A673 (cell line): ENCODE measurements around the gene CDHR1.

ENCODE experiments used
- CTCF ChIP-seq: fragments of 300-800, 200-600 bp; sonication (generic); conservative IDR thresholded peaks from 2 replicates; pipeline ENCODE4 v1.5.1; 2017; ENCODE audit warnings: low read depth, mild to moderate bottlenecking, antibody characterized with exemption, low read length, moderate library complexity, mixed read lengths
- EZH2 ChIP-seq: fragments of 200-600 bp; sonication (generic); IDR thresholded peaks from 2 replicates; pipeline ENCODE4 v1.6.1; 2017; ENCODE audit warnings: borderline replicate concordance, low read depth, mild to moderate bottlenecking, mixed read lengths, antibody characterized with exemption, low read length; ENCODE audit not compliant: poor library complexity, severe bottlenecking

- TF ChIP-seq CTCF (no peak), EZH2 (no peak)
These were observed 3.7 kb upstream of the CDHR1 start for GRCh38 chr10:84190621-84191020.
